Measurements from ENCODE around the gene NLGN1. TPM values are rescaled to one million over a fixed set of nuclear protein-coding genes. Genes with fewer than 3 reads are reported as not detected.

Gene NLGN1
- total and polyA plus RNA-seq, 2 of the 13 experiments (the other 11 are each of a cell fraction or from before 2014, with no cell fraction given) = not detected

DNA sequence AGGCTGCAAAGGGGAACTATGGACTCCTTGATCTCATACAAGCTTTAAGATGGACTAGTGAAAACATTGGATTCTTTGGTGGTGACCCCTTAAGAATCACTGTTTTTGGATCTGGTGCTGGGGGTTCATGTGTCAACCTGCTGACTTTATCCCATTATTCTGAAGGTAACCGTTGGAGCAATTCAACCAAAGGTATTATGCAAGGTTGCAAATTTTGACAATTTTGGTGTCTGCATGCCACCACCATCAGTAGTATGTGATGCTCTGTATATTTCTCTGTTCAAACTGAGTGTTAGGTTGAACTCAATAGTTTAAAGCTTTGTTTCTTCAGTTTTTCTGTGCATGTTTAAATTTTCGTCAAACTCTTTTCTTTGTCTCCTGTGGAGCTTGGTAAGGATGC lies 877.8 kb downstream of the NLGN1 start:
- ChIA-PET CTCF (ENCODE audit: low intra/inter-chr PET ratio, low total read pairs) (no interaction called here), POLR2A (no interaction called here)
- H3K27me3 ChIP-seq (ENCODE audit: control insufficient read depth in 1 of 2, insufficient read depth in 2 of 2, low read length in 2 of 2) = no peaks in the 10 kb centered on the region
- H3K4me2 ChIP-seq (ENCODE audit: low read depth, low read length) = no peak overlapping the region
- H2AFZ ChIP-seq (ENCODE audit: low read length) = no peak overlapping the region
- no peak for DNase-seq (ENCODE audit: low spot score)
- no peaks in the 10 kb centered on the region for H3K4me1 ChIP-seq (ENCODE audit: insufficient read depth, low read length)
- H3K79me2 ChIP-seq (ENCODE audit: insufficient read depth, low read length) = no peaks in the 10 kb centered on the region
- BruUV-seq (replicated peaks) = no TSS peak
- no peak overlapping the region for H3K9ac ChIP-seq (ENCODE audit: insufficient read depth, low read depth, low read length)
- no peak overlapping the region for H3K4me3 ChIP-seq (replicated peaks in 1 of 3; ENCODE audit: insufficient read depth in 1 of 3, low read depth in 2 of 3, low read length in 3 of 3)
- no peak overlapping the region for H3K27ac ChIP-seq (ENCODE audit: extremely low read length, insufficient read depth, low read length)
- no peaks in the 10 kb centered on the region for H3K36me3 ChIP-seq (replicated peaks in 1 of 2; ENCODE audit: control insufficient read depth in 1 of 2, insufficient read depth in 2 of 2, low read length in 2 of 2)
- H4K20me1 ChIP-seq (ENCODE audit: insufficient read depth, low read length) = no peaks in the 10 kb centered on the region
- 0% methylated on average over 2 of the region's 2 CpGs for WGBS (ENCODE audit: low lambda C conversion rate)
- H3K9me3 ChIP-seq (ENCODE audit: low read length) = no peaks in the 10 kb centered on the region
- no peak for ATAC-seq
- in situ Hi-C loops (cut with HindIII; ENCODE audit: extremely low pct_ligation_motif_present, low pct_unique_long_range_greater_than_20kb) = no loop called here
- no peak for FAIRE-seq
- intact Hi-C loops (cut with micrococcal nuclease; ENCODE audit: unreplicated experiment) = no loop called here
- TF ChIP-seq KLF9 (CRISPR knock-in tag; IDR thresholded peaks at IDR 0.05; ENCODE audit: low read depth) = no peak
- TF ChIP-seq MAFF (IDR thresholded peaks at IDR 0.05; ENCODE audit: low read depth, low read length) = peak; percentile 82
- TF ChIP-seq, protein P1, sequence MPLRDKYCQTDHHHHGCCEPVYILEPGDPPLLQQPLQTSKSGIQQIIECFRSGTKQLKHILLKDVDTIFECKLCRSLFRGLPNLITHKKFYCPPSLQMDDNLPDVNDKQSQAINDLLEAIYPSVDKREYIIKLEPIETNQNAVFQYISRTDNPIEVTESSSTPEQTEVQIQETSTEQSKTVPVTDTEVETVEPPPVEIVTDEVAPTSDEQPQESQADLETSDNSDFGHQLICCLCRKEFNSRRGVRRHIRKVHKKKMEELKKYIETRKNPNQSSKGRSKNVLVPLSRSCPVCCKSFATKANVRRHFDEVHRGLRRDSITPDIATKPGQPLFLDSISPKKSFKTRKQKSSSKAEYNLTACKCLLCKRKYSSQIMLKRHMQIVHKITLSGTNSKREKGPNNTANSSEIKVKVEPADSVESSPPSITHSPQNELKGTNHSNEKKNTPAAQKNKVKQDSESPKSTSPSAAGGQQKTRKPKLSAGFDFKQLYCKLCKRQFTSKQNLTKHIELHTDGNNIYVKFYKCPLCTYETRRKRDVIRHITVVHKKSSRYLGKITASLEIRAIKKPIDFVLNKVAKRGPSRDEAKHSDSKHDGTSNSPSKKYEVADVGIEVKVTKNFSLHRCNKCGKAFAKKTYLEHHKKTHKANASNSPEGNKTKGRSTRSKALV (CRISPR knock-in tag; IDR thresholded peaks at IDR 0.05) = no peak
- peak; percentile 72 to 81 for TF ChIP-seq MAFK (conservative IDR thresholded peaks at IDR 0.05 in 1 of 2, IDR thresholded peaks at IDR 0.05 in 1 of 2; ENCODE audit: low read length in 2 of 2)
- TF ChIP-seq ZFY (CRISPR knock-in tag; IDR thresholded peaks at IDR 0.05) = no peak
- TF ChIP-seq, protein P2, sequence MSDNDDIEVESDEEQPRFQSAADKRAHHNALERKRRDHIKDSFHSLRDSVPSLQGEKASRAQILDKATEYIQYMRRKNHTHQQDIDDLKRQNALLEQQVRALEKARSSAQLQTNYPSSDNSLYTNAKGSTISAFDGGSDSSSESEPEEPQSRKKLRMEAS (IDR thresholded peaks at IDR 0.05) = no peak
- TF ChIP-seq NFYB (CRISPR knock-in tag; IDR thresholded peaks at IDR 0.05) = no peak

DNA sequence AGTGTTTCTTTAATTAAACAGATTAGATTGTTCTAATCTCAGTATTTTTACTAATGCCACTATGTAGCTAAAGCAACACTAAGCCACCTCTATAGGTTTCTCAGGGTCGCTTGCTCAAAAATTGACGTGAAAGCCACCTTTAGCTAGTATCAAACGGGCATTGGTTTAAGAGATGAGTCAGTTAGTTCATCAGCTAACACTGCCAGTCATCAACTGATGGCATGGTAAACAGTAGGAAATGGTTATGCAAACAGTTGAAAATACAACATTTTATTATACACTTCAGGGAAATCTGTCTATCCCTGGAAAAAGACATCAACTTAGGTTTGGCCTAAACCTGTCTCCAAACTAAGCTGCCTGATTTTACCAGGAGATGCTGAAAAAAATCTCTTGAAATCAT lies 879.3 kb downstream of the NLGN1 start:
- no TSS peak for BruUV-seq (replicated peaks)

More for the DNA sequence above, 879.3 kb downstream of the NLGN1 start:
- no peak overlapping the region for H2AFZ ChIP-seq (ENCODE audit: low read length)
- POLR2A ChIA-PET = no interaction called here
- 0% methylated on average over 3 of the region's 3 CpGs for WGBS (ENCODE audit: low lambda C conversion rate)
- no peaks in the 10 kb centered on the region for H3K27me3 ChIP-seq (ENCODE audit: control insufficient read depth in 1 of 2, insufficient read depth in 2 of 2, low read length in 2 of 2)
- in situ Hi-C loops (cut with HindIII; ENCODE audit: extremely low pct_ligation_motif_present, low pct_unique_long_range_greater_than_20kb) = no loop called here
- FAIRE-seq = no peak
- intact Hi-C loops (cut with micrococcal nuclease; ENCODE audit: unreplicated experiment) = no loop called here
- no peaks in the 10 kb centered on the region for H3K4me1 ChIP-seq (ENCODE audit: insufficient read depth, low read length)
- H3K79me2 ChIP-seq (ENCODE audit: insufficient read depth, low read length) = no peaks in the 10 kb centered on the region
- no peak for DNase-seq (ENCODE audit: low spot score)
- CTCF ChIA-PET (ENCODE audit: low intra/inter-chr PET ratio, low total read pairs) = no interaction called here
- no peak overlapping the region for H3K27ac ChIP-seq (ENCODE audit: extremely low read length, insufficient read depth, low read length)
- no peaks in the 10 kb centered on the region for H3K36me3 ChIP-seq (replicated peaks in 1 of 2; ENCODE audit: control insufficient read depth in 1 of 2, insufficient read depth in 2 of 2, low read length in 2 of 2)
- H3K9ac ChIP-seq (ENCODE audit: insufficient read depth, low read depth, low read length) = no peak overlapping the region
- no peak overlapping the region for H3K4me2 ChIP-seq (ENCODE audit: low read depth, low read length)
- no peak overlapping the region for H3K4me3 ChIP-seq (replicated peaks in 1 of 3; ENCODE audit: insufficient read depth in 1 of 3, low read depth in 2 of 3, low read length in 3 of 3)
- TF ChIP-seq ERF (CRISPR knock-in tag; IDR thresholded peaks at IDR 0.05) (no peak), MAFF (IDR thresholded peaks at IDR 0.05; ENCODE audit: low read depth, low read length) (no peak), DMAP1 (CRISPR knock-in tag; IDR thresholded peaks at IDR 0.05) (no peak), SRF (IDR thresholded peaks at IDR 0.05; ENCODE audit: low read depth, low read length) (no peak), ZNF207 (IDR thresholded peaks at IDR 0.05; ENCODE audit: borderline replicate concordance) (no peak), ZNF136 (CRISPR knock-in tag; IDR thresholded peaks at IDR 0.05; ENCODE audit: low read depth) (no peak)
- H4K20me1 ChIP-seq (ENCODE audit: insufficient read depth, low read length) = no peaks in the 10 kb centered on the region
- ATAC-seq = no peak
- H3K9me3 ChIP-seq (ENCODE audit: low read length) = no peaks in the 10 kb centered on the region
